GM21737 (cell line): ENCODE data around the gene NLK.

Experiments used
- ATAC-seq: cut with Tn5 transposase; IDR thresholded peaks from one replicate; pipeline ENCODE4 v1.9.1; 2021; ENCODE audit warnings: mild to moderate bottlenecking, moderate library complexity; ENCODE audit not compliant: unreplicated experiment

The NLK gene

DNA sequence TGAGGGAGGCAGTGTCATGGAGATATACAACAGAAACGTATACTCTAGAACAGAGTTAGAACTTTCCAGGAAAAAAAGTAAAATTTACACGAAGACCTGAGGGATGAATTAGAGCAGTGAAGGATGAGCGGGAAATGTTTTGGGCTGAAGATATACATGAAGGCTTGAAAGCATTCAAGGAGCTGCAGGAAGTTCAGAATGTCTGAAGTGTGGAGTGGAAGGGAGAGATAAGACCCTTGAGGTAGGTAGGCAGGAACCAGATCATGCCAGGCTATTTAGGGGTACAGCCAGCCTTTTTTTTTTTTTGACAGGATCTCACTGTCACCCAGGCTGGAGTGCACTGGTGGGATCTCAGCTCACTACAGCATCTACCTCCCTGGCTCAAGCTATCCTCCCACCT is 3.2 kb upstream of the NLK start:
- no peak for ATAC-seq

DNA sequence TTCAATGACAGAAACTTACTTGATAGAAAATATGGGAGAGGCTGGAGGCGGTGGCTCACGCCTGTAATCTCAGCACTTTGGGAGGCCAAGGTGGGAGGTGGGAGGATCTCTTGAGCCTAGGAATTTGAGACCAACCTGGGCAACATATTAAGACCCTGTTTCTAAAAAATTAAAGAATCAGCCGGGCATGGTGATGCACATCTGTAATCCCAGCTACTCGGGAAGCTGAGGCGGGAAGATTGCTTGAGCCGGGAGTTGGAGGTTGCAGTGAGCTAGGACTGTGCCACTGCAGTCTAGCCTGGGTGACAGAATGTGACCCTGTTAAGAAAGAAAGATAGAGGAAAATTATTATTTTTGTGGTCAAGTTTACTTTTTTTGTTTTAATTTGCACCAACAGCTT is 2.1 kb upstream of the NLK start:
- ATAC-seq: no peak

DNA sequence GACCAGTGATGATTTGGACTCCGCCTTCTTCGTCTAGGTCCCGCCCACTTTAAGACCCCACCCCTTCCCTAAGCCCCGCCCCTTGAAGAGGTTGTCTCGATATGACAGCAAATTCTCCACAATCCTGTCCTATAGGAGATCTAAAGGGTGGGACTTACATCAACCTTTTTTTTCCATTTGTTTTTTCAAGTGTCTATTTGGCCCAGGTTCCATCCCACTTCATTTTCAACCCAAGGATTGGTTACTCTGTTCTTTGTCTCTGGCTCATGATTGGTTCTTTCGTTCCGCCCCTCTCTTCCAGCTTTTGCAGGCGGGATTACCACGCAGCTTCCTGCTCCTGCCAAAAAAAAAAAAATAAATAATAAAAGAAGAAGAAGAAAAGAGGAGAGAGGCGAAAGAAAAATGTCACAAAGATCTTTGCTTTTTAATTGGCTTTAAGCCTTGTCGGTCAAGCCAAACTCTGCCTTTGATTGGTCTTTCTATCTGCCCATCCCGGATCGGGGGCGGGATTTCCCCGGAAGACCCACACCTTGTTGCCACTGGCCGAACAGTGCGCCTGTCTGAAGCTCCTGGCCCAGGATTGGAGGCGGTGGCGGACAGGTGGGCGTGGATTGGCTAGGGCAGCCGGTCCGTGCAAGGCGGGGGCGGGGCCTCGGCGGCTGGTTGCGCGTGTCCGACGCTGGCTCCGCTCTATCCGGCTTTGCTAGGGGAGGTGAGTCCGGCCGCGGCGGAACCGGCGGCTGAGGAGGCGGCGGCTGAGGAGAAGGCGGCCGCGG is 1.2 kb upstream of the NLK start:
- ATAC-seq: peak; percentile 87

DNA sequence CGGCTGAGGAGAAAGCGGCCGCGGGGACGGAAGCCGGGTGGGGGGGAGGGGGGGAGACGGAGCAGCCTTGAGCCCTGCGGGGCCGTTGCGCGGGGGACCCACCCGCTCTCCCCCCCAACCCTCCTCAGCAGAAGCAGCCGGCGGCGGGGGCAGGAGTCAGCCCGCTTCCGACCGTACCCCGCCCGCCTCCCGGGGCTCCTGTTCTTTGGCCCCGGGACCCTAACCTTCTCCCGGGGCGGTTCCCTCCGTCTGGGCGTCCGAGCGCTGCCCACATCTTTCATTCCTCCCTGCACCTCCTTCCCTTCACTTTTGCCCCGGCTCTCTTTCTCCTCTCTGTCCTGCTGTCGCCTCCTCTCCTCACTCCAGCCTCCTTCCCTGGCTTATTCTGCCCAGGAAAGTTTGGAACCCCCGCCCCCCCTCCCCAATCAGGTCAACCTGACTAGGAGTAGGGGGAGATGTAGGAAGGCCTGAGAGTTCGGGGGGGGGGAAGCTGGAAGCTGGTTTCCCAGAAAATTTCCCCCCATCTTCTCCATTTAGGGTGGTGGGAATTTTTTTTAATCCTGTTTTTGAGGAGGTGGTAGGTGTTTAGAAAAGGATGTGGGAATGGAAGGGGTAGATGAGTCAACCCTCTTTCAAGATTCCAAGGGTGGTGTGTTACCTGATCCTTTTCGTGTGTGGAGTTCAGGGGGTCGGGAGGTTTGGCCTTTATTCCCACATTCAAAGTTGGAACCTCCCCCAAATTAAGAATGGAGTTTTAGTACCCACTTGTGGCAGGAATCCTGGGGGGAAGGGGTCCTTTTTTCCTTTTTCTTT is 427 bp upstream of the NLK start:
- peak; percentile 10 for ATAC-seq

DNA sequence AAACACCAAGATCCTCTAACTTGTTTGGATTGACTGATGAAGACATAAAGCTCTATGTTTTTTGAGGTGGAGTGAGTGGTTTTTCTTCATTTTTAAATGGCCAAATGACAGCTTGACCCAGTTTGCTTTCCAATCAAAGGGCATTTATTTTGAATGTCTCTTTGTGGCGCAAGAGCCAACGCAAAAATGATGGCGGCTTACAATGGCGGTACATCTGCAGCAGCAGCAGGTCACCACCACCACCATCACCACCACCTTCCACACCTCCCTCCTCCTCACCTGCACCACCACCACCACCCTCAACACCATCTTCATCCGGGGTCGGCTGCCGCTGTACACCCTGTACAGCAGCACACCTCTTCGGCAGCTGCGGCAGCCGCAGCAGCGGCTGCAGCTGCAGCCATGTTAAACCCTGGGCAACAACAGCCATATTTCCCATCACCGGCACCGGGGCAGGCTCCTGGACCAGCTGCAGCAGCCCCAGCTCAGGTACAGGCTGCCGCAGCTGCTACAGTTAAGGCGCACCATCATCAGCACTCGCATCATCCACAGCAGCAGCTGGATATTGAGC is 329 bp downstream of the NLK start:
- ATAC-seq: no peak

DNA sequence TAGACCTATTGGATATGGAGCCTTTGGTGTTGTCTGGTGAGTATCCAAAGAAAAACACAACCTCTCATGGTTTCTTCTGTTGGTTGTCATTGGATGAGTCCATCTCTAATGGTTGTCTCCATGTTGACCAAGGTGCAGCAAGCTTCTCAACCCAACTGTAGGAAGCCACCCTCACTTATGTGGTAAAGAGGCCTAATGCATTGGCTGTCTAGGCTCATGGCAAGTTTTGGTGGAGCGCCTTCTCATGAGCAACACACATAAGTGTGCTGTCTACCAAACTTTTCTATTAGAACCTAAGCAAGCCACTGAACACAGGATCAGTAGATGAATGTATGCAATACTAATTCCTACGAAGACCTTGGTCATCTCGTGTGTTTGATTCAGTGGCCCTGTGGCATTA is 819 bp downstream of the NLK start:
- ATAC-seq: no peak

DNA sequence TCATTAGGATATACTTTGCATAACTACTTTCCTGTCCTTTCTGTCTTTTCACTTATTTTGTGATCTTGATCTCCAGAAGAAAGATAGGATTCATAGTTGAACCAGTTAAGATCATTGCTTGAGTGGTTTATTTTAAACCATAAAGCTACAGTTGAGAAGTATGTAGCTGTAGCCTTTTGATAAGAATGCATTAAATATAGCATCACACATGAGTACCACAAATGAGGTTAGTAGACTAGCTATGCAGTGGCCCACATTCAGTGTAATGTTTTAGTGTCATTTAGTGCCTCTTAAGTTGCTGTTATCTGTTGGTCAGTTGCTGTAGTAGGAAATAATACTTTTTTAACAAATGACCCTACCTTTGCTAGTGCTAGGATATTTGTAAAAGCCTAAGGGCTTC is 1.3 kb downstream of the NLK start:
- no peak for ATAC-seq

DNA sequence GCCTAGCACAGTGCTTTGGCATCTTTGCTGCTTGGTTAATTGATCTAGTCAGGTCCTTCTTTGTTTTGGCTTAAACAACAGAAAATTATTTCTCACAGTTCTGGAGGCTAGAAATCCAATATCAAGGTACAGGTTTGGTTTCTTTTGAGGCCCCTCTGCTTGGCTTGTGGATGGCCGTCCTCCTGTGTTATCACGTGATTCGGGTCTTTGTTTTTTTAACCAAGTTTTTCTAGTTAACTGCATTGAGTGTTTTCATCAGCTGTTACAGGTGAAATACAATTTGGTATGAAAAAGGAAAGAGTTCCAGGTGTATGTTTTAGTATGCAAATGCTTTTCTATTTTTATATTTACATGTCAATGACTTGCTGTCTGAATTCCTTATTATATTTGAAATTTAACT is 2.8 kb downstream of the NLK start:
- ATAC-seq: no peak

DNA sequence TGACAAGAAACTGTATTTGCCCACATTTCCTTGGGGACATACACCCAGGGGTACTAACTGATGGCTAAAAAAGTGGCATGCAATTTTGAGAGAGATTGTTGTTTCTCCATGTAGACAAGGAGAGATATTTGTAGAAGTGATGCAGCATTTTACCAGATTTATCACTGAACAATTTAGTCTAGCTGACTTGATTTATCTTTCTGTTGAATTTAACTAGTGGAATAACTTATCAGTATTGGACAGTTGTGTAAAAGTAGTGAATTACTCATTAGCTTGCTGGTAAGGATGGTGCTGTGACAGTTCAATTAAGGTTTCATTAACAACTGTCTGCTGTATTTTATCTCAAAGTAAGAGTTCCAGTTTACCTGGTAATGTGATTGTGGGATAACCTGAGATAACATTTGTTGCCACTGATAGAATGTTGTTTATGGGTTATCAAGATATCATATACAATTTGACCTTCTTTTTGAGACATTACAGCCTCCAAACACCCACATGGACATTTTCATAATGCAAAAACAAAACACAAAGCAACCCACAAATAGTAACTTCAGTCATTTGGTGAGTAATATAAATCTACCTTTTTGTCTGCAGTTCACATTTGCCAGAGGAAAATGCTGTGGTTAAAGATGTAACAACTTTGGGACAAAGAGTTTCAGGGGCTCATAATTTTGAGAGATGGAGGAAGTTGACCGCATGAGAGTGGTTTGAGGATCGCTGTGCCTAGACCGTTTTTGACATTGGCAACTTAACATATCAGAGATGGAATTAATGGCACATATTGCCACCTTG is 3.8 kb downstream of the NLK start:
- ATAC-seq: no peak

DNA sequence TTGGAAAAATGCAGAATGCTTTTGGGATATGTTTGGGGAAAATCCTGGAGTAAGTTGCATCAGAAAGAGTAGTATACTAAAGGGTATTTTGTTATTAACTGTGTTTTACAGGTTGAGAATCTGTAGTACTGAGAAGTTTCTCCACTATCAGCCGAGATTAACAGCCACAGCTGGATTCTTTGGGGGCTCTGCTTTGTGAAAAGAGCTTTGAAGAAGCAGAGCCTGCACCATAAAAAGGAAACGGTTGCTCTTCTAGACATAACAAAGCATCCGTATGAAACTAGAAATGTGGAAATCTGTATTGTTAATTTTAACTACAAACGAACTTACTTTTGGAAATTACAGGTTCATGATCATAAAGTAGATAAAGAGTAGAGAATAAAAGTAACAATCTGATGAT is 5.3 kb downstream of the NLK start:
- no peak for ATAC-seq

DNA sequence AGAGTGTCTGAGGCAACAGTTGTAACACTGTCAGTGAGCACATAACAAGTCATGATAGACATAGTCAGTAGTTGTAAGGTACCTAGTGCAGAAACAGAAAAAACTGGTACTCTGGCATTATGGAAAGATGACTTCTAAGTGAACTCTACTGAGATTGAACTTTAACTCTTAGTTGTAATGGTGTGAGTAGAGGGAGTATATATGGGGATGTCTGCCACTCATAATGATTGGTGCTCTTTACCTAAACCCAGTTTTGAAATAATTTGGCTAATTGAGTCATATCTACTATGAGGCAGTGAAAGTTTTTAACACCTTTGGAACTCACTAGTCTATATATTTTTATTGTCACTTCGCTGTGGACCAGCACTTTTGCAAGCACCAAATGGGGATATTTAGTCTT is 6.6 kb downstream of the NLK start:
- ATAC-seq: no peak

DNA sequence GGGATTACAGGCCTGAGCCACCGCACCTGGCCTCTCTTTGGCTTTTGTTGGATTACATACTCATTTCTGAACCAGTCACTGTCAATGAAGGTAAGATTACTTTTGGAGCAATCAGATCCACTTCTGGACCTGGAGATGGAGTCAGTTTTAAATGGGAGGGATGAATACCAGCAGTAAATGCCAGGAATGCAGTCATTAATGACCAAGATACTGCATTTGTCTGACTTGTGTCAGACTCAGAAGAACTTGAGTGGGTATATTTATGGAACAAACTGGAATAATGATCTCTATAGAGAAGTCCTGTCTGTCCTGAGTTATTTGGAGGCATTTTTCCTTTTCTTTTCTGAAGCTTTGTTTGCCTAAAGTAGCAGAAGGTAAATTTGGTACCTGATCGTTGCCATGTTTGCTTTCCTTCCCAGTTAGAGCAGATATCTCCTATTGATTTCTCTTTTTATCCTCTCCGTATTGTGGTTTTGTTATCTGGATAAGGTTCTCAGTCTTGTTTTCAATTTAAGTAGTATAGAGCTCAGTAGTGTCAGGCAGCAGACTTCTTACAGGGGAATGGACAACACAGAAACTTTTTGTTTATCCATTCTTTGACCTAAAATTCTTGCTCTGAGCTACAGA is 10.7 kb downstream of the NLK start:
- ATAC-seq: no peak

DNA sequence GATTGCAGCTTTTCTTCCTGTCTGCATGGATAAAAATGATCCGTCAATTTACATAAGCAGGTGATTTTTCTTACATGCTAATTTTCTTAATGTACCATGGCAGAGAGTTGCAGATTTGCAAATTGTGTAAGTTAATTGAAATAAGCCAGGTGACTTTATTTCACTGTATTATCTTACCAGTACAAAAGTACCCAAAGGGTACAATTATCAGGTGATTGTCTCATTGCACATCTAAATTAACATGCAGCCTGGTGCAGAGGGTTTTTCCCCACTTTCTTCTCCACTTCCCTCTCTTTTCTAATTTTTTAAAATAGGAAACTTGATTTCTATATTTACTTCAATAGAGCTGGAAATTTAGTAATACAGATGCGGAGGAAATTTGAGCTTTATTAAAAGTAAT is 11.2 kb downstream of the NLK start:
- ATAC-seq: no peak

DNA sequence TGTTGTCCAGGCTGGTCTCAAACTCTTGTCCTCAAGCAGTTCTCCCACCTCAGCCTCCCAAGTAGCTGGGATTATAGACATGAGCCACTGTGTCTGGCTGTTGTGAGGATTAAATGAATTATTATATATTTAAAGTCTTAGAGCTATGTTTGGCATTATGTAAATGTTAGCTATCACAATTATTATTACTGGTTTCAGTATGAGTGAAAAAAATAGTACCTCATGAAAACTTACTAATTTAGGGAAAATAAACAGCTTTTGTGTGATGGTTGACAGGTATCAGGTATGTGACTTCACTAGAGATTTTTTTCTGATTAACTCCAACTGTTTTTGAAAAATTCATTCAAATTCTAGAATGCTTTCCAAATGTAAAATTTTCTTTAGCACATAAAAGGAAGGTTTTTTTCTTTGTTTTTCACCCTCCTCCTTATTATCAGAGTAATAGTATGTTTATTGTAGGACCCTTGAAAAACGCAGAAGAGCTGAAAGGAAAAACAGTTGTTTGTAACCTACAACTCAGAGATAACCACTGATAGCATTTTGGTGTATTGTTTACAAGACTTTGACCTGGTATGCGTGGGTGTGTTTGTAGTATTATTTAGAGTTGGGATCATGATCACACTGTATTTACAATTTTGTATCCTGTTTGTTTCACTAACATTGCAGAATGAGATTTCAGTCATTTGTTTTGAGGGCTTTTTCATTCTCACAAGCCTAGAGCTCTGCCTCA is 13.2 kb downstream of the NLK start:
- no peak for ATAC-seq

DNA sequence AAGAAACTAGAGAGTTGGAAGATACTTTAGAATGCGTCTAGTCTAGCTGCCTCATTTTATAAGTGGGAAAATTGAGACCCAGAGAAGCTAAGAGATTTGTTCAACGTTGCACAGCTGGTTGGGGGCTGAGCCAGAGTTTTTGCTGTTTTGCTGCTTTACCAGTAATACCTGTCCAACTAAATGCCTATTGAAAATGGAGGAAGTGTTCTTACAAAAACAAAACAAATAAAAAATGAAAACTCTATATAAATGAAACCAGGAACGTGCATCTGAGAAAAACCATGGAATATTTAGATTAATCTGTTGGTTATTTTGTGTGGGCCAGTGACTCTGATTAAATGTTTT is 13.8 kb downstream of the NLK start:
- no peak for ATAC-seq

DNA sequence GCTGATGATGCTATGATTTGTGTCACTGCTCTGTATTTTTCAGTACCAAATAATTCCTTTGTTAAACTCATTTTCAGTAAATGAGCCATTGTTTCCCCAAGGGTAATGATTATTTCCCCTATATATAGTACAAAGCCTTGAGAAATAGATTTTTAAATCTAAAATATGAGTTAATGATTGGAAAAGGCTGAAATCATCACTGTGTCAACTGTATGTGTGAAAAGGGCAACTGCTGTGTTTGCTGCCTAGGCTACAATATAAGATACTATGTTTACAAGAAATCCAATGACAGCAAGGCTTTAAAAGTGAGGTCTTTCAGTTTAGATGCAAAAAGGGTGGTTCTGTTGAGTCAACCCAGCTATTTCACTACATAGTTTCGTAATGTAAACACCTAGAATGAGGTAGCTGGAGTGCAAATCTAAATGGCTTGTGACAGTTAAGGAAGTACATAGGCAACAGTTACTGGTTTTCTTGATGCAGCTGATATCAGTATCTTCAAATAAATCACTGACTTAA is 15.3 kb downstream of the NLK start:
- ATAC-seq: peak; percentile 73

DNA sequence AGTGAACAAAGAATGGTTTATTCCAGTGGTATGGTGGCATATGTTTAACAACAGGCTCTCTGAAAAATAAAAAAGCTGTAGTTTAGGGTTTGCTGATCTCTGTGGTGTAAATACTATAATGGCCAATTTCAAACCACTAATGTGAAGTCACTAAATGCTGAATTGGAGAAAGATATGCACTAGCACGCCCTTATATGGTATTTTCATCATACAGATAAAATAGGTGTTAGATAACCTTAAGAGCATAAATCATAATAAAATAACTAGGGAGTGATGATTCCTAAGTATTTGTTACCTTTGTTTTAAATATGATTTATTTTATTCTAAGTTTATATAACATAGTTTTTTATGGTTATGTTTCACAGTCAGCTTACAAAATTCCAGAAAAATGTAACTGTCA is 17.2 kb downstream of the NLK start:
- no peak for ATAC-seq

DNA sequence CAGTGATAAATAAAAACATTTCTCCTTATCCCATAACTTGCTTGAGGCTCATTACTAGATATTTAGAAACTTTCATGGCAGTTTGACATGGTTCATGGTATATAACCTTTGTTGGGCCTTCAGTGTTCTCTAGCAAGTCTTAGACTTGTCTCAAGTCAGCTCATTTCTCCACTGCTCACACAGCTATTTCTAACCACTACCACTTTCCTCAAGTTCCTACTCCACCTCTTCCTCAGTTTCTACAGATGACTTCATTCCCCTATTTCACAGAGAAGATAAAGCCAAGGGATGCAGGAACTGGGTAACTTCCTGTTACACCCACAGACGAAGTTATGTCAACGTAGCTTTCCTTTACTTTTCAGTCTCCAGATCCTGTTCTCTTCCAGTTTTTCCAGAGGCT is 23.2 kb downstream of the NLK start:
- no peak for ATAC-seq

DNA sequence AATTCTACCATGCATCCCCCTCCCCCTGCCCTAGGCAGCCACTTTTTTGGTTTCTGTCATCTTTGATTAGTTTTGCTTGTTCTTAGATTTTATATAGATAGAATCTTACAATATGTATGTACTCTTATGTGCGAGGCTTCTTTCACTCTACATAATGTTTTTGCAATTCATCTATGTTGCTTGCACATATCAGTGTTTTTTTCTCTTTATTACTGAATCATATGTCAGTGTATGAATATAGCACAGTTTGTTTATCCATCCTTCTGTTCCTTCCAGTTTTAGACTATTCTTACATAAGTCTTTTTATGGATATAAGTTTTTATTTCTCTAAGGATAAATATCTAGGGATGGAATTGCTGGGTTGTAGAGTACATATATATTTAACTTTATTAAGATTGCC is 26.6 kb downstream of the NLK start:
- no peak for ATAC-seq

DNA sequence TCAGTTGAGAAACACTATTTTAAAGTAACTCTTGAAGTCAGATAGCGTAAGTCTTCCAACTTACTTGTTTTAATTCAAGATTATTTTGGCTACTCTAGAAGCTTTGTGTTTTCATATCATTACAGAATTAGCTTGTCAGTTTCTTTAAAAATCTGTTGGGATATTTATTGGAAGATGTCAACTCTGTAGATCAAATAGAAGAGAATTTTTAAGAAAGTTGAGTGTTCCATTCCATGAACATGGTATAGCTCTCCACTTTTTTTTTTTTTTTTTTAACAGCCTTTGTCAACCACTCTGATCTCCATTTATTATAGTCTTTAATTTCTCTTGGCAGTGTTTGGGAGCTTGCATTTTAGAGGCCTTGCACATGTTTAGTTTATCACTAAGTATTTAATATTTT is 28.7 kb downstream of the NLK start:
- no peak for ATAC-seq
